Measurements from ENCODE around the gene SLC9C1.
A peak's percentile ranks its signal among the peaks of the same experiment; 100 is the strongest.

Gene SLC9C1

GRCh38 chr3:112293368-112294321 lies at the start of gene SLC9C1:
SLC9C1 (minus strand) TSS chr3:112294216; CDS start chr3:112286791, 7,425 bp downstream.
- DNase-seq: peak; percentile 45

GRCh38 chr3:112341386-112341785 lies 47.4 kb upstream of the SLC9C1 start:
- no peak for DNase-seq

- no peak for DNase-seq
Measured at GRCh38 chr3:112339609-112340008, 45.6 kb upstream of the SLC9C1 start.

GRCh38 chr3:112339134-112339533 lies 45.1 kb upstream of the SLC9C1 start:
- DNase-seq: no peak

- DNase-seq: no peak
Measured at GRCh38 chr3:112338727-112339056, 44.7 kb upstream of the SLC9C1 start.

GRCh38 chr3:112338021-112338726 lies 44.2 kb upstream of the SLC9C1 start:
- DNase-seq: no peak

- DNase-seq: no peak
Measured at GRCh38 chr3:112335434-112335781, 41.4 kb upstream of the SLC9C1 start.

GRCh38 chr3:112334691-112335433 lies 40.8 kb upstream of the SLC9C1 start:
- no peak for DNase-seq

GRCh38 chr3:112333381-112334317 lies 39.6 kb upstream of the SLC9C1 start:
- DNase-seq: peak; percentile 69

GRCh38 chr3:112333002-112333380 lies 39.0 kb upstream of the SLC9C1 start, which contains the start of gene CD200:
CD200 (plus strand) TSS chr3:112333156; CDS start chr3:112333213, 57 bp downstream.
- peak; percentile 81 for DNase-seq

- DNase-seq: no peak
Measured at GRCh38 chr3:112331851-112332250, 37.8 kb upstream of the SLC9C1 start.

GRCh38 chr3:112327371-112327951 lies 33.4 kb upstream of the SLC9C1 start:
- DNase-seq: peak; percentile 66

GRCh38 chr3:112321867-112322652 lies 28.0 kb upstream of the SLC9C1 start:
- DNase-seq: no peak

GRCh38 chr3:112320691-112321090 lies 26.7 kb upstream of the SLC9C1 start:
- no peak for DNase-seq

- DNase-seq: no peak
Measured at GRCh38 chr3:112319516-112320276, 25.7 kb upstream of the SLC9C1 start.

GRCh38 chr3:112315791-112316190 lies 21.8 kb upstream of the SLC9C1 start:
- no peak for DNase-seq

- no peak for DNase-seq
Measured at GRCh38 chr3:112314649-112315048, 20.6 kb upstream of the SLC9C1 start.

- peak; percentile 69 for DNase-seq
Measured at GRCh38 chr3:112308151-112308911, 14.3 kb upstream of the SLC9C1 start.

GRCh38 chr3:112307557-112307956 lies 13.5 kb upstream of the SLC9C1 start:
- DNase-seq: no peak
